Fibroblast of villous mesenchyme (primary cell): ENCODE measurements around the gene APOF. TPM values are rescaled to one million over a fixed set of nuclear protein-coding genes. Genes with fewer than 3 reads are reported as not detected.
"Not testable (repeated sequence)": the region's sequence is repeated elsewhere in the genome, so short reads cannot be mapped to it uniquely, and the experiment has no call there.

Experiments used
- DNase-seq: peaks from one replicate; pipeline ENCODE4 v3.0.0-alpha.2; 2010; ENCODE audit warnings: low read depth
- H3K4me3 ChIP-seq: 2 replicates; pipeline ENCODE4 v1.5.1; 2011; ENCODE audit warnings: low read depth, mild to moderate bottlenecking, low read length
- total RNA-seq: library from RNA; depleted of rRNA; stranded (reverse); fragments of >200 nt; gene quantifications from 2 replicates; pipeline ENCODE4 v1.2.3, GENCODE V29; 2012
- TF ChIP-seq, protein P1 (sequence below): IDR thresholded peaks from 2 replicates; pipeline ENCODE4 v1.5.1; 2012; ENCODE audit warnings: low read depth, mild to moderate bottlenecking, low read length; ENCODE audit not compliant: insufficient read depth

APOF gene
- total RNA-seq, 1 donor, result not detected

DNA sequence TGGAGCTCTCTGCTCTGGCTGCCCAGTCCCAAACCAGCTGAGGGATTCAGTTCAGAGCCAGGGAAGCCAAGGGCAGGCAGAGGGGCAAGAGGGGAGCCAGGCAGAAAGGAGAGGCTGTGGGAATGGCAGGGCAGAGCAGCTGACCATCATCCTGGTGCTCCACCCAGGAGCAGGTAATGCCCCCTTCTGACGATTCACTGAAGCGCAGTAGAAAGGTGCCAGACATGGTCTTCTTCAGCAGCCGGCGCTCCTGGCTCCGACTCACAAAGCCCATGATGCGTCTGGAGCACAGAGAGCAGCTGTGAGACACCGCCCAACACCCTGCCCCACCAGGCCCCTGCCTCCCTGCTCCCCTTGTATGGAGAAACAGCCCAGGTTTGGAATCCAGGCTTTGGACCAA lies 16.0 kb downstream of the APOF start:
- no peak for DNase-seq
- TF ChIP-seq, protein P1, sequence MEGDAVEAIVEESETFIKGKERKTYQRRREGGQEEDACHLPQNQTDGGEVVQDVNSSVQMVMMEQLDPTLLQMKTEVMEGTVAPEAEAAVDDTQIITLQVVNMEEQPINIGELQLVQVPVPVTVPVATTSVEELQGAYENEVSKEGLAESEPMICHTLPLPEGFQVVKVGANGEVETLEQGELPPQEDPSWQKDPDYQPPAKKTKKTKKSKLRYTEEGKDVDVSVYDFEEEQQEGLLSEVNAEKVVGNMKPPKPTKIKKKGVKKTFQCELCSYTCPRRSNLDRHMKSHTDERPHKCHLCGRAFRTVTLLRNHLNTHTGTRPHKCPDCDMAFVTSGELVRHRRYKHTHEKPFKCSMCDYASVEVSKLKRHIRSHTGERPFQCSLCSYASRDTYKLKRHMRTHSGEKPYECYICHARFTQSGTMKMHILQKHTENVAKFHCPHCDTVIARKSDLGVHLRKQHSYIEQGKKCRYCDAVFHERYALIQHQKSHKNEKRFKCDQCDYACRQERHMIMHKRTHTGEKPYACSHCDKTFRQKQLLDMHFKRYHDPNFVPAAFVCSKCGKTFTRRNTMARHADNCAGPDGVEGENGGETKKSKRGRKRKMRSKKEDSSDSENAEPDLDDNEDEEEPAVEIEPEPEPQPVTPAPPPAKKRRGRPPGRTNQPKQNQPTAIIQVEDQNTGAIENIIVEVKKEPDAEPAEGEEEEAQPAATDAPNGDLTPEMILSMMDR, result peak; percentile 8
- no peak overlapping the region for H3K4me3 ChIP-seq

DNA sequence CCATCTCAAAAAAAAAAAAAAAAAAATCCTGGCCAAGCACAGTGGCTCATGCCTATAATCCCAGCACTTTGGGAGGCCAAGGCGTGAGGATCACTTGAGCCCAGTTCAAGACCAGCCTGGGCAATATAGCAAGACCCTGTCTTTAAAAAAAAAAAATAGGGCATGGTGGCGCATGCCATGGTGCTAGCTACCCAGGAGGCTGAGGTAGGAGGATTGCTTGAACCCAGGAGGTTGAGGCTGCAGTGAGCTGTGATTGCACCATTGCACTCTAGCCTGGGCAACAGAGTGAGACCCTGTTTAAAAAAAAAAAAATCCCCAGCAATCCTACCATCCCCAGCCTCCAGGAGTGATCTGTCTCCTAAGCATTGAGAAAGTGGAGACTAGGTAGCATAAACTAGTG lies 20.4 kb downstream of the APOF start:
- not testable (repeated sequence) for H3K4me3 ChIP-seq

DNA sequence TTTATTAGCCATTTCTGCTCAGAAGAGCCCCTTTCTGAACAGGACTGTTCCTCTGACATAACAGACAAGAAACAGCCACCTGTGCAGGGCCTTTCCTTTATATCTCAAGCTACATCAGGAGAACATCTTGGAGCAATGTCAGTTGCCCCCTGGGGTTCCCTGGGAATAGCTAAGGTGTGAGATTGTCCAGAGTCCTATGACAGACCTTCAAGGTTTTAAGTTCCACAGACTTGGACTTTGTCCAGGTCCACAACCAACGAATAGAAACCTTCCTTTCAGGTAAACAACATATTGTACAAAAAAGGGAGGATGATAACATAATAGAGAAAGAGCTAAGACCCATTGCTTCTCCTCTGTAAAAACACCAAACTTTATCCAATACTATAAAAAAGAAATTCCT lies 21.0 kb downstream of the APOF start:
- H3K4me3 ChIP-seq, result no peak overlapping the region
- no peak for DNase-seq
- TF ChIP-seq, protein P1, result no peak

More for the DNA sequence above, 20.4 kb downstream of the APOF start:
- not testable (repeated sequence) for DNase-seq

DNA sequence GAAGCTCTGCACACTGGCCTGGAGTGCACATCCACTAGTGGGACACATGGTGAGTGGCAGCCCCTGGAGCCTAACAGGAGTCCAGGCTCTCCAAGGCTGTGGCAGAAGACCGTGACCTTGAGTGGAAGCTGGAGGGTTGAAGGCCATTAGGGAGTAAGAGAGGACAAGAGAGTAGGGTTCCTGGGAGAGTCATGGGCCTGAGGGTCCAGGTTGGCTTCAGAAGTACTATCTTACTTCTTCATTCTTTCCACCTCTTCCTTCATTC lies 23.6 kb downstream of the APOF start:
- TF ChIP-seq, protein P1, result no peak
- no peak for DNase-seq
- H3K4me3 ChIP-seq, result no peak overlapping the region

DNA sequence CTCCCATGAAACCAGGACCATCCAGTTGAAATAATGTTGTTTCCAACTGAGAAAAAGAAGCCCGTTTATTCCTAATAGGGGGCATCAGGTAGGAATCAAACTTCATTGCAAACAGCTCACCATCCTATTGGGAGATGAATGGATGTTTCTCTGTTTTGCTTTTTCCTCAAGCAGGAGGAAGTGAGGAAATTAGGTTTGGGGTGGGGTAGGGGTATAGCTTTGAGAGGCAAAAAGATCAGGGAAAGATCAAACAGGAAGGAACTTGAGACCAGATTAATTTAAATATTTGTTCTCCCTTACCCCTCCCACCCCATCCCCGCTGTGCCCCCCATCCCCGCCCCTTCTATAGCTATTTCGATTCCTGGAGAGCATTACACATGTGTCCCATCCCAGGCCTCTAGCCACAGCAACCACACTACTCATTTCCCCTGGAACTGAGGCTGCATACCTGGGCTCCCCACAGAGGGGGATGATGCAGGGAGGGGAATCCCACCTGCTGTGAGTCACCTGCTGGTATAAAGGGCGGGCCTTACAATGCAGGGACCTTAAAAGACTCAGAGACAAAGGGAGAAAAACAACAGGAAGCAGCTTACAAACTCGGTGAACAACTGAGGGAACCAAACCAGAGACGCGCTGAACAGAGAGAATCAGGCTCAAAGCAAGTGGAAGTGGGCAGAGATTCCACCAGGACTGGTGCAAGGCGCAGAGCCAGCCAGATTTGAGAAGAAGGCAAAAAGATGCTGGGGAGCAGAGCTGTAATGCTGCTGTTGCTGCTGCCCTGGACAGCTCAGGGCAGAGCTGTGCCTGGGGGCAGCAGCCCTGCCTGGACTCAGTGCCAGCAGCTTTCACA lies 24.1 kb downstream of the APOF start, which contains the start of gene IL23A:
Gene IL23A, plus strand, starts transcription at position 577 of the 850 bp plus-strand sequence. Its CDS starts 161 bp downstream, at position 738.
- DNase-seq, result no peak
- TF ChIP-seq, protein P1, result no peak
- H3K4me3 ChIP-seq, result no peak within 1 kb of the TSS

DNA sequence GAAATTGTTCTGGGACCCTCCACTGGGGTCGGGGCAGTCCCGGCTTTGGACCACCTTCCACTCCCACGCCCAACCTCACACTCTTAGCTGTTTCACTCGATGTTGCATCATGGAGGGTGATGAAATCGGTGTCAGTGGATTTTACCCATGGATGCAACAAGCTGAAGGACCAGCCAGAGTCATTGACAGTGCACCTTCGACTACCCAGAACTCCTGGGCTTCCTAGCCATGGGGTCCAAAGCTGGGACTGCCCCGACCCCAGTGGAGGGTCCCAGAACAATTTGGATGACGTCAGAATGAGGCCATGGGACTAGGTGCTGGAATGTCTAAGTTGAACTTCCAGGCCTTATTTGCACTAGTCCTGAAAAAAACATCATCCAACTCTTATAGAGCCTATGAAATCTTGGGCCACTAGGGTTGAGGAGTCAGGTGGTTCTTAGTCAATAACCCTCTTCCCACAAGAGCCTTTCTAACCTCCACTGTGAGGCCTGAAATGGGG lies 24.9 kb downstream of the APOF start:
- DNase-seq, result peak; percentile 29
- H3K4me3 ChIP-seq, result no peak overlapping the region
- TF ChIP-seq, protein P1, result no peak

DNA sequence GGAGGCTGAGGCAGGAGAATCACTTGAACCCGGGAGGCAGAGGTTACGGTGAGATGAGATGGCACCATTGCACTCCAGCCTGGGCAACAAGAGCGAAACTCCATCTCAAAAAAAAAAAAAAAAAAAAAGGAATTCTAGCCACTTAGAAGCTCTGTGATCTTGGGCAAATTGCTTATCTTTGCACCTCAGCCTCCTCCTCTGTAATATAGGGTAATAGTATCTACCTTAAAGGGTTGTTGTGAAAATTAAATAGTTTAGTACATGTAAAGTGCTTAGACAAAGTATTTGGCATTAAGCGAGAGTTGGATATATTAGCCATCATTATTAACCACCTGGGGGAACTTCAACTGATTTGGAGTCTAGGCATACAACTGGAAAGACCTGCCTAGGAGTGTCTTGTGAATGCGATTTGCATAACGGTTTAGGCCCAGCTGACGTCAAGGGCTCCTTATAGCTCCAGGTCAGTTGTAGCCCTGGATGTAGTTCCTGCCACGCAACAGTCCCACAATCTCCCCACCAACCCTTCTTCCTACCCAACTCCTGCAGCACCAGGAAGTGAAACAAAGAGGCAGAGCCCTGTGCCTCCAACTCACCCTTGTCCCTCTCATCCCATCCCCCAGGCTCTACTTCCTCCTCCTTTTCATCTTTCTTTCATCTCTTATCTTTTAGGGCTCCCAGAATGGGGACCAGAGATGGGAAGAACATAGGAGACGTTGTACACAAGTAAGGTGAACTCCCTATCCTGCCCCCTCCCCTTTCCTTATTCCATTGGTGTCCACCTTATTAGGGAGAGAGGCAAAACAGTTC lies 26.1 kb downstream of the APOF start:
- TF ChIP-seq, protein P1, result no peak
- no peak for DNase-seq
- H3K4me3 ChIP-seq, result no peak overlapping the region

DNA sequence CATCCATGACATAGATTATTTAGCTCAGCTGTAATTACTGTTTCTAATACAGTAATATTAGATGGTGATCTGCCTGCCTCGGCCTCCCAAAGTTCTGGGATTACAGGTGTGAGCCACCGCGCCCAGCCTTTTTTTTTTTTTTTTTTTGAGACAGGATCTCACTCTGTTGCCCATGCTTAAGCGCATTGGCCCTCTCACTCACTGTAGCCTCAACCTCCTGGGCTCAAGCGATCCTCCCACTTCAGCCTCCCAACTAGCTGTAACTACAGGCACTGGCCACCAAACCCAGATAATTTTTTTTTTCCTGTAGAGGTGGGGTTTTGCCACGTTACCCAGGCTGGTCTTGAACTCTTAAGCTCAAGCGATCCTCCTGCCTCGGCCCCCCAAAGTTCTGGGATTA lies 27.1 kb downstream of the APOF start:
- not testable (repeated sequence) for H3K4me3 ChIP-seq, DNase-seq
